ENCODE measurements around the gene TIGD3. TPM values are rescaled to one million over a fixed set of nuclear protein-coding genes. Genes with fewer than 3 reads are reported as not detected.

Gene TIGD3
- total RNA-seq, 6 experiments from 2014 or later, result 0.10 to 0.28 (median 0.20) TPM; not detected in 3

DNA sequence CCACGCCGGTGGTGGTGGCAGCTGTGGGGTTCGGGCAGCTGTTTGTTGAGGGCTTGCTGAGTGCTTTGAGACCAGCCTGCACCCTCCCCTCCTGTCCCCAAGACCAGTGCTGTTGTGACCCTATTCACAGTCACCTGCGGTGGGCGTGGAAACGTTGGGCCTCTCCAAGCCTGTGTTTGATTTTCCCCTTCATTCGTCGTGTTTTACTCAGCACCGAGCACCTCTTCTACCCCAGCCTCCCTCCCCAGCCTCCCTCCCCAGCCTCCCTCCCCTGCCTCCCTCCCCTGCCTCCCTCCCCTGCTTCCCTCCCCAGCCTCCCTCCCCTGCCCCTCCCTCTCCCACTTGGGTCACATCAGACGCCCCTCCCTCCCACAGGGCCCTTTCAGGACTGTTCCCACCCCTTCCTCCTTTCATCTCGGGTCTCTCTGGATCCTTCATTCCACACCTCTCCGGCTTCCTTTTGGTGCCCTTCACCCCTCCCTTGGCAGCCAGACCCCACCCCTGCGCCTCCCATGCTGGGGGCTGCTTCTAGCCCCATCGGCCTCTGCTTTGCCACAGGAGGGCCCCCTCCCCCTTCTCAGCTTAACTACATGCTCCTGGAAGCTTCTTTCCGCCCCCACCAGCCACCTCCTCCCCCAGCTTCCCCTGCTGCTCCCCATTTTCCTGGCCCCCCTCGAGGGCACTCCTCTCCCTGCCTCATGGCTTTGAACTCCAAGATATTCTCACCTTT is 46.7 kb downstream of the TIGD3 start:
- Histone ChIP-seq H3K9me3 (no peaks in the 10 kb centered on the region), H3K27me3 (no peaks in the 10 kb centered on the region), H3K36me3 (peaks cover 0 to 19% (median 3%) of the 10 kb centered on the region in 4 donors), H3K27ac (no peak overlapping the region), H3K4me3 (no peak overlapping the region), H3K4me1 (peaks cover 0 to 12% (median 0%) of the 10 kb centered on the region in 4 donors)
- intact Hi-C loops (cut with DNase I), result no loop called here
- no peak for ATAC-seq
- peak in 1 of 3 donors; percentile 37 for DNase-seq
- TF ChIP-seq POLR2A (IDR thresholded peaks at IDR 0.05), result no peak
- TF ChIP-seq, protein P1, sequence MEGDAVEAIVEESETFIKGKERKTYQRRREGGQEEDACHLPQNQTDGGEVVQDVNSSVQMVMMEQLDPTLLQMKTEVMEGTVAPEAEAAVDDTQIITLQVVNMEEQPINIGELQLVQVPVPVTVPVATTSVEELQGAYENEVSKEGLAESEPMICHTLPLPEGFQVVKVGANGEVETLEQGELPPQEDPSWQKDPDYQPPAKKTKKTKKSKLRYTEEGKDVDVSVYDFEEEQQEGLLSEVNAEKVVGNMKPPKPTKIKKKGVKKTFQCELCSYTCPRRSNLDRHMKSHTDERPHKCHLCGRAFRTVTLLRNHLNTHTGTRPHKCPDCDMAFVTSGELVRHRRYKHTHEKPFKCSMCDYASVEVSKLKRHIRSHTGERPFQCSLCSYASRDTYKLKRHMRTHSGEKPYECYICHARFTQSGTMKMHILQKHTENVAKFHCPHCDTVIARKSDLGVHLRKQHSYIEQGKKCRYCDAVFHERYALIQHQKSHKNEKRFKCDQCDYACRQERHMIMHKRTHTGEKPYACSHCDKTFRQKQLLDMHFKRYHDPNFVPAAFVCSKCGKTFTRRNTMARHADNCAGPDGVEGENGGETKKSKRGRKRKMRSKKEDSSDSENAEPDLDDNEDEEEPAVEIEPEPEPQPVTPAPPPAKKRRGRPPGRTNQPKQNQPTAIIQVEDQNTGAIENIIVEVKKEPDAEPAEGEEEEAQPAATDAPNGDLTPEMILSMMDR (IDR thresholded peaks at IDR 0.05), result no peak
- WGBS (ENCODE audit: insufficient coverage, low coverage, low lambda C conversion rate, missing lambda C conversion rate), result 82% methylated on average over 11 of the region's 16 CpGs

DNA sequence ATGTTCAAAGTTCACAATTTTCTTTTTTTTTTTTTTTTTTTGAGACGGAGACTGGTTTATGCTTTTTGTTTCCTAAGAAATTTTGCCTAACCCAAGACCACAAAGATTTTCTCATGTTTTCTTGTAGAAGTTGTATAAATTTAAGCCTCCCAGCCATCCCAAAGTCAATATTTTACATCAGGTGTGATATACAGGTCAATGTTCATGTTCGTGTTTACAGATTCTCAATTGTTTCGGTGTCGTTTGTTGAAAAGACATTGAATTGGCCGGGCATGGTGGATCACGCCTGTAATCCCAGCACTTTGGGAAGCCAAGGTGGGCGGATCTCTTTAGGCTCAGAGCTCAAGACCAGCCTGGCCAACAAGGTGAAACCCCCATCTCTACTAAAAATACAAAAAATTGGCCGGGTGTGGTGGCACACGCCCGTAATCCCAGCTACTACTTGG is 47.3 kb downstream of the TIGD3 start:
- H3K27me3 ChIP-seq, result no peaks in the 10 kb centered on the region
- no peak overlapping the region for H3K27ac ChIP-seq
- H3K4me3 ChIP-seq, result no peak overlapping the region
- ATAC-seq (peak in 1 of 4 donors; percentile 6), DNase-seq (no peak)
- no peaks in the 10 kb centered on the region for H3K9me3 ChIP-seq
- intact Hi-C loops (cut with DNase I), result no loop called here
- H3K36me3 ChIP-seq, result peaks cover 0 to 19% (median 6%) of the 10 kb centered on the region in 4 donors
- peaks cover 0 to 12% (median 0%) of the 10 kb centered on the region in 4 donors for H3K4me1 ChIP-seq
- 59% methylated on average over 7 of the region's 10 CpGs for WGBS (ENCODE audit: insufficient coverage, low coverage, low lambda C conversion rate, missing lambda C conversion rate)
- TF ChIP-seq, protein P1 (IDR thresholded peaks at IDR 0.05), result no peak
- TF ChIP-seq POLR2A (IDR thresholded peaks at IDR 0.05), result no peak

DNA sequence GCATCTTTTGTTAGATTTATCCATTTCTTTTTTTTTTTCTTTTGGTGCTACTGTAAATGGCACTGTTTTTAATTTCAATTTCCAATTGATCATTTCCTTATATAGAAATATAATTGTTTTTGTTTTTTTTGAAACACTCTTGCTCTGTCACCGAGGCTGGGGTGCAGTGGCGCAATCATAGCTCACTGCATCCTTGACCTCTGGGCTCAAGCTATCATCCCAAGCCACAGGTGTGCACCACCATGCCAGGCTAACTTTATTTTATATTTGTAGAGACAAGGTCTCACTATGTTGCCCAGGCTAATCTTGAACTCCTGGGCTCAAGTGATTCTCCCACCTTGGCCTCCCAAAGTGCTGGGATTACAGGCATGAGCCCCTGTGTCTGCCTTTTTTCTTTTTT is 48.2 kb downstream of the TIGD3 start:
- H3K9me3 ChIP-seq, result no peaks in the 10 kb centered on the region
- peaks cover 0 to 12% (median 0%) of the 10 kb centered on the region in 4 donors for H3K4me1 ChIP-seq
- 50% methylated on average over 2 of the region's 2 CpGs for WGBS (ENCODE audit: insufficient coverage, low coverage, low lambda C conversion rate, missing lambda C conversion rate)
- no peak overlapping the region for H3K4me3 ChIP-seq
- TF ChIP-seq, protein P1 (IDR thresholded peaks at IDR 0.05), result no peak
- no peak for TF ChIP-seq POLR2A (IDR thresholded peaks at IDR 0.05)
- H3K27ac ChIP-seq, result no peak overlapping the region
- DNase-seq, result no peak
- no peaks in the 10 kb centered on the region for H3K27me3 ChIP-seq
- ATAC-seq, result no peak
- H3K36me3 ChIP-seq, result peaks cover 0 to 21% (median 9%) of the 10 kb centered on the region in 4 donors
- intact Hi-C loops (cut with DNase I), result no loop called here

DNA sequence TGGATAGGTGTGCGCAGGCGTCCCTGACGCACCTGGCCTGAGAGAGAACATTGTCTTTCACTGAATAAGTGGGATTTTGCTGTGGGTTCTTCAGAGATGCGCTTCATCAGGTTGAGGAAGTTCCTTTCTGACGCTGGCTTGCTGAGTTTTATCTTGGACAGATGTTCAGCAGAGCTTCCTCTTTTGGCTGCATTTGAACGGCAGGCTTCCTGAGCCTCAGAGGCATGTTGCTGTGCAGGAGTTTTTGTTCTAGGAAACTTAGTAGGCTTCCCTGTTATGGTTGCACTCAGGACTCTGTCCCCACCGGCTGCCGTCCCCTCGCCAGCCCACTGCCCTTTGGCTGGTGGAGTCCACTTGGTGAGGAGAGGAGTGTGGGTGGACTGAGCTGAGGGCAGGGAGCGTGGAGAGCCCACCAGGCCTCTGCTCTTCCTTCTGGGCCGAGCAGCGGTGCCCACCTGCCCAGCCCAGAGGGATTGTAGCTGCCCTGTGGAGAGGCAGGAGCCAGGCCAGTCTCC is 49.1 kb downstream of the TIGD3 start:
- DNase-seq (peak in 1 of 3 donors; percentile 56), ATAC-seq (peak; percentile 18 to 52 (median 37))
- WGBS (ENCODE audit: insufficient coverage, low coverage, low lambda C conversion rate, missing lambda C conversion rate), result 62% methylated on average over 4 of the region's 12 CpGs
- Histone ChIP-seq H3K4me1 (peaks cover 0 to 12% (median 0%) of the 10 kb centered on the region in 4 donors), H3K27me3 (no peaks in the 10 kb centered on the region), H3K4me3 (no peak overlapping the region), H3K36me3 (peaks cover 0 to 29% (median 9%) of the 10 kb centered on the region in 4 donors), H3K9me3 (no peaks in the 10 kb centered on the region), H3K27ac (peak overlapping the region in 2 of 3 donors; percentile 22 to 37)
- intact Hi-C loops (cut with DNase I), result no loop called here
- no peak for TF ChIP-seq POLR2A (IDR thresholded peaks at IDR 0.05)
- TF ChIP-seq, protein P1 (IDR thresholded peaks at IDR 0.05), result no peak

Measured in right lobe of liver (tissue), 6 donors.